Subcutaneous abdominal adipose tissue (tissue), 5 donors: ENCODE results near the gene GRM8.

Experiments
- H3K27ac ChIP-seq: one replicate; pipeline ENCODE4 v1.7.0; 2013; ENCODE audit warnings: low read depth, mild to moderate bottlenecking, inconsistent platforms, low read length, moderate library complexity
- H3K27me3 ChIP-seq, 5 donors: one replicate each; pipeline ENCODE4 v1.7.0; 2013; ENCODE audit warnings: low read length in 5 of 5, inconsistent platforms in 1 of 5; ENCODE audit not compliant: control insufficient read depth in 5 of 5, insufficient read depth in 4 of 5
- H3K36me3 ChIP-seq, 5 donors: one replicate each; pipeline ENCODE4 v1.7.0; 2013; ENCODE audit warnings: low read length in 5 of 5; ENCODE audit not compliant: control insufficient read depth in 5 of 5, insufficient read depth in 5 of 5
- H3K4me1 ChIP-seq, 5 donors: one replicate each; pipeline ENCODE4 v1.7.0; 2013; ENCODE audit warnings: low read length in 5 of 5, mild to moderate bottlenecking in 3 of 5, moderate library complexity in 1 of 5; ENCODE audit not compliant: control insufficient read depth in 5 of 5, insufficient read depth in 5 of 5
- H3K4me3 ChIP-seq, 5 donors: one replicate each; pipeline ENCODE4 v1.7.0; 2013; ENCODE audit warnings: low read length in 5 of 5, low read depth in 1 of 5
- H3K9ac ChIP-seq, 5 donors: one replicate each; pipeline ENCODE4 v1.7.0; 2013; ENCODE audit warnings: low read length in 5 of 5, mild to moderate bottlenecking in 4 of 5, moderate library complexity in 3 of 5
- H3K9me3 ChIP-seq, 5 donors: one replicate each; pipeline ENCODE4 v1.7.0; 2013; ENCODE audit warnings: low read length in 5 of 5; ENCODE audit not compliant: control insufficient read depth in 5 of 5
- donor health status: healthy.
- donor health status: healthy.
- donor health status: healthy.
- donor health status: healthy.
- donor health status: healthy.

The GRM8 gene

GRCh38 chr7:126668367-126668752 lies 584.4 kb downstream of the GRM8 start:
- no peaks in the 10 kb centered on the region for H3K4me1 ChIP-seq
- no peak overlapping the region for H3K4me3 ChIP-seq
- H3K27me3 ChIP-seq: no peaks in the 10 kb centered on the region
- H3K36me3 ChIP-seq: no peaks in the 10 kb centered on the region
- H3K27ac ChIP-seq: no peak overlapping the region
- peaks cover 0 to 4% (median 0%) of the 10 kb centered on the region in 5 donors for H3K9me3 ChIP-seq
- H3K9ac ChIP-seq: no peak overlapping the region

GRCh38 chr7:126667742-126668366 lies 584.9 kb downstream of the GRM8 start:
- H3K9ac ChIP-seq: no peak overlapping the region
- no peak overlapping the region for H3K4me3 ChIP-seq
- H3K9me3 ChIP-seq: peaks cover 0 to 4% (median 0%) of the 10 kb centered on the region in 5 donors
- H3K27me3 ChIP-seq: no peaks in the 10 kb centered on the region
- H3K4me1 ChIP-seq: no peaks in the 10 kb centered on the region
- no peaks in the 10 kb centered on the region for H3K36me3 ChIP-seq
- H3K27ac ChIP-seq: no peak overlapping the region

- Histone ChIP-seq H3K27ac (no peak overlapping the region), H3K9ac (no peak overlapping the region), H3K4me1 (no peaks in the 10 kb centered on the region), H3K4me3 (no peak overlapping the region), H3K36me3 (no peaks in the 10 kb centered on the region), H3K27me3 (no peaks in the 10 kb centered on the region), H3K9me3 (peaks cover 0 to 4% (median 0%) of the 10 kb centered on the region in 5 donors)
Observed at GRCh38 chr7:126662856-126663255, 589.9 kb downstream of the GRM8 start.

- Histone ChIP-seq H3K4me3 (no peak overlapping the region), H3K27ac (no peak overlapping the region), H3K27me3 (no peaks in the 10 kb centered on the region), H3K36me3 (no peaks in the 10 kb centered on the region), H3K9ac (no peak overlapping the region), H3K4me1 (no peaks in the 10 kb centered on the region), H3K9me3 (no peaks in the 10 kb centered on the region)
Observed at GRCh38 chr7:126659124-126659523, 593.6 kb downstream of the GRM8 start.

- H3K9ac ChIP-seq: no peak overlapping the region
- H3K27ac ChIP-seq: no peak overlapping the region
- H3K4me1 ChIP-seq: no peaks in the 10 kb centered on the region
- no peaks in the 10 kb centered on the region for H3K27me3 ChIP-seq
- no peaks in the 10 kb centered on the region for H3K9me3 ChIP-seq
- no peak overlapping the region for H3K4me3 ChIP-seq
- no peaks in the 10 kb centered on the region for H3K36me3 ChIP-seq
Observed at GRCh38 chr7:126658684-126659083, 594.1 kb downstream of the GRM8 start.

DNA sequence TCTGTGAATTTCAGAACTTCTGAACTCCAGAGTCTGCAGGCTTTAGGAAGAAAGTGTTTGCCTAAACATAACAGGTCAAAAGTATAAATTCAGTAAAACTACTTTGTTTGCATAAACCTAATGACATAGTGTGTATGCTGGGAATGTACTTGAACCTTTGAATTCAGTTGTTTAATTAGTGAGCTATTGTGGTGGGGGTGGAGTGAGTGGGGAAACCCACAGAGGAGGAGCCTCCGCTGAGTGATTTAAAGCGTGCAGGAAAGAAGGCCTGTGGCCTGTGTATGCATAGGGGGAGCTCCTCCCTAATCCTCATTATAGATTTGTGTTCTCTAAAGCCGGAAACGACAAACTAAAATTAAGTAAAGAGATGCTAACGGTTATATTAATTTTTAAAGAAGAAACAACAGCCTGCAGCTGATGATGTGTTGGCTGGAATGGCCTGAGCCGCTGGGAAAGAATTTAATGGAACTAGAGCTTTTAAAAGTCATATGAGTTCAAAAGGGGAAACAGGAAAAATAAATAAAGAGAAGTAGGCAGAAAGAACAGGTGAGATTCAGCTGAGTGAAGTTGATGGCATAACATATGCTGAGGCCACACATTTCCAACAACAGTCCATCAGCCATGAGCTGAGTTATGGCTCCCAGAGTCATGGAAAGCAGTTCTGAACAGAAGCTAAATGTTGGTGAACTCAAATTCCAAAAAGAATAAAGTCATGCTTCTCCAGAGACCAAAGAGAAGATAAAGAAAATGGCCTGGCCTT lies 595.0 kb downstream of the GRM8 start:
- Histone ChIP-seq H3K4me3 (no peak overlapping the region), H3K9ac (no peak overlapping the region), H3K4me1 (no peaks in the 10 kb centered on the region), H3K36me3 (no peaks in the 10 kb centered on the region), H3K27me3 (no peaks in the 10 kb centered on the region), H3K9me3 (no peaks in the 10 kb centered on the region), H3K27ac (no peak overlapping the region)

DNA sequence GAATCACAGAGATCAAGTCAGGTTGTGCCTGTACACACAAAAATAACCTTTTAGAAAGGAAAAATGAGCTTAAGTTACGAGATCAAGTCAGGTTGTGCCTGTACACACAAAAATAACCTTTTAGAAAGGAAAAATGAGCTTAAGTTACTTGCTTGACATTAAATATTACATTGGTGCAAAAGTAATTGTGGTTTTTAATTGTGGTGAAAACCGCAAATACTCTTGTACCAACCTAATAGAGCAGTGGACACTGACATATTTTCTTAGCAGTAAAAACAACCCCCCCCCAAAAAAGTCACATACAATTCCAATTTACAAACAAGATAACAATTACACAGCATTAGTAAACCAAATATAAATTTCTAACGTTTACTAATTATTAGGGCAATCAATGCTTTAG lies 595.6 kb downstream of the GRM8 start:
- Histone ChIP-seq H3K27me3 (no peaks in the 10 kb centered on the region), H3K9ac (no peak overlapping the region), H3K27ac (no peak overlapping the region), H3K9me3 (no peaks in the 10 kb centered on the region), H3K36me3 (no peaks in the 10 kb centered on the region), H3K4me3 (no peak overlapping the region), H3K4me1 (no peaks in the 10 kb centered on the region)

GRCh38 chr7:126656165-126656564 lies 596.6 kb downstream of the GRM8 start:
- Histone ChIP-seq H3K4me3 (no peak overlapping the region), H3K4me1 (no peaks in the 10 kb centered on the region), H3K9me3 (no peaks in the 10 kb centered on the region), H3K36me3 (no peaks in the 10 kb centered on the region), H3K9ac (no peak overlapping the region), H3K27me3 (no peaks in the 10 kb centered on the region), H3K27ac (no peak overlapping the region)

DNA sequence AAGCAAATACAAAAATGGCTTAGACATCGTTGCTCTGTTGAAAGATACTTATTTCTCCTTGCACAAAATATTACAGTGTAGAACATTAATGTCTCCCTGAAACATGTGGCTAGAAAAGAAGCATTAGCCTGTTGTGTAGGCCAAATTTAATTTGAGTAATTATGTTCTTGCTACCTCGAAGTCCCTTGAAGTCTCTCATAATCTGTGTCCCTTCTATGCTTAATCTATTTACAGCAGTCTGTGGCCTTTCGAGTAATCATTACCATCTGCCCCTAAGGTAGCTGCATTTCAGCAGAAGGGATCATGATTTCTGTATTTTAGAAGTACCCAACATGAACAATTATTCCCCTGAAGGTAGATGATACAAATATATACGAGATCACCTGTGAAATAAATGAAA lies 615.2 kb downstream of the GRM8 start:
- Histone ChIP-seq H3K27me3 (no peaks in the 10 kb centered on the region), H3K9me3 (peaks cover 0 to 2% (median 0%) of the 10 kb centered on the region in 5 donors), H3K36me3 (no peaks in the 10 kb centered on the region), H3K4me3 (no peak overlapping the region), H3K4me1 (no peaks in the 10 kb centered on the region), H3K27ac (no peak overlapping the region), H3K9ac (no peak overlapping the region)

GRCh38 chr7:126635545-126635944 lies 617.2 kb downstream of the GRM8 start:
- H3K4me3 ChIP-seq: no peak overlapping the region
- no peak overlapping the region for H3K27ac ChIP-seq
- H3K9ac ChIP-seq: no peak overlapping the region
- H3K36me3 ChIP-seq: no peaks in the 10 kb centered on the region
- no peaks in the 10 kb centered on the region for H3K4me1 ChIP-seq
- peaks cover 0 to 5% (median 0%) of the 10 kb centered on the region in 5 donors for H3K9me3 ChIP-seq
- no peaks in the 10 kb centered on the region for H3K27me3 ChIP-seq
